ENCODE results near the gene SERHL2. TPM values are rescaled to one million over a fixed set of nuclear protein-coding genes. Genes with fewer than 3 reads are reported as not detected.
"Not testable (repeated sequence)": the region's sequence is repeated elsewhere in the genome, so short reads cannot be mapped to it uniquely, and the experiment has no call there.

The SERHL2 gene, protein sequence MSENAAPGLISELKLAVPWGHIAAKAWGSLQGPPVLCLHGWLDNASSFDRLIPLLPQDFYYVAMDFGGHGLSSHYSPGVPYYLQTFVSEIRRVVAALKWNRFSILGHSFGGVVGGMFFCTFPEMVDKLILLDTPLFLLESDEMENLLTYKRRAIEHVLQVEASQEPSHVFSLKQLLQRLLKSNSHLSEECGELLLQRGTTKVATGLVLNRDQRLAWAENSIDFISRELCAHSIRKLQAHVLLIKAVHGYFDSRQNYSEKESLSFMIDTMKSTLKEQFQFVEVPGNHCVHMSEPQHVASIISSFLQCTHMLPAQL
- polyA plus RNA-seq (1.5 to 4.6 TPM (median 2.5 TPM) in 3 replicates), polyA minus RNA-seq (1.8 to 2.6 TPM in 2 of 3 replicates, not detected in the other)
- polyA plus RNA-seq (2011; ENCODE audit: low read depth) = 0.61 TPM
- 1.9 and 2.9 TPM in 2 replicates for polyA plus RNA-seq (2011; cell fraction: cytosol; rRNA removed)
- 1.9 and 2.7 TPM in 2 replicates for polyA plus RNA-seq (2011; cell fraction: nucleus; rRNA removed)
- polyA plus RNA-seq (2012; ENCODE audit: low replicate concordance) = 0.72 and 1.2 TPM in 2 replicates
- not detected for polyA minus RNA-seq (2011; cell fraction: cytosol; rRNA and poly(A)+ RNA removed)
- 1.2 and 2.2 TPM in 2 replicates for polyA minus RNA-seq (2011; cell fraction: nucleus; rRNA and poly(A)+ RNA removed)

GRCh38 chr22:42553475-42554361, at the start of gene SERHL2:
TSS of gene SERHL2 (plus strand) at chr22:42553956. CDS start at chr22:42554021, 65 bp downstream.
- no peaks in the 10 kb centered on the region for H4K20me1 ChIP-seq (ENCODE audit: control insufficient read depth, extremely low read depth, insufficient read depth, low read length)
- H3K4me3 ChIP-seq (ENCODE audit: control insufficient read depth in 2 of 3, extremely low read depth in 1 of 3, insufficient read depth in 2 of 3, low read depth in 1 of 3, low read length in 3 of 3) = peak within 1 kb of the TSS; percentile 37 to 59 (median 46)
- no peak for FAIRE-seq
- peak within 1 kb of the TSS; percentile 94 for H2AFZ ChIP-seq (ENCODE audit: control insufficient read depth, low read length)
- H3K36me3 ChIP-seq (ENCODE audit: control insufficient read depth in 2 of 2, extremely low read depth in 1 of 2, insufficient read depth in 2 of 2, low read length in 2 of 2) = no peaks in the 10 kb centered on the region
- peaks cover 7% of the 10 kb centered on the region for H3K27me3 ChIP-seq (ENCODE audit: control insufficient read depth, extremely low read depth, insufficient read depth, low read length)
- H3K9me3 ChIP-seq (ENCODE audit: control insufficient read depth, low read depth, low read length) = no peaks in the 10 kb centered on the region
- H3K4me2 ChIP-seq (ENCODE audit: control insufficient read depth, extremely low read depth, insufficient read depth, low read depth, low read length) = peak within 1 kb of the TSS; percentile 81
- peak within 1 kb of the TSS; percentile 22 for H3K9ac ChIP-seq (ENCODE audit: control insufficient read depth, extremely low read depth, insufficient read depth, low read length)
- dilution Hi-C loops (cut with MboI; ENCODE audit: extremely low pct_ligation_motif_present, low sequenced_read_pairs) = no loop called here
- H3K9me1 ChIP-seq (ENCODE audit: control insufficient read depth, extremely low read depth, insufficient read depth, low read length) = no peaks in the 10 kb centered on the region
- DNase-seq (ENCODE audit: low read depth, low spot score) = peak; percentile 19
- no peaks in the 10 kb centered on the region for H3K79me2 ChIP-seq (ENCODE audit: control insufficient read depth, insufficient read depth, low read length)
- H3K4me1 ChIP-seq (ENCODE audit: control insufficient read depth, extremely low read depth, insufficient read depth, low read length) = no peaks in the 10 kb centered on the region
- H3K27ac ChIP-seq (ENCODE audit: control insufficient read depth, insufficient read depth, low read length) = no peak within 1 kb of the TSS
- TF ChIP-seq CTCF (optimal IDR thresholded peaks at IDR 0.05 in 1 of 3, IDR thresholded peaks at IDR 0.05 in 1 of 3, conservative IDR thresholded peaks at IDR 0.05 in 1 of 3; ENCODE audit: extremely low read depth in 1 of 3, insufficient read depth in 2 of 3, low read length in 3 of 3) (no peak), EZH2 (IDR thresholded peaks at IDR 0.05; ENCODE audit: low read length) (peak; percentile 35)

GRCh38 chr22:42508327-42508974, 45.3 kb upstream of the SERHL2 start:
- dilution Hi-C loops (cut with MboI; ENCODE audit: extremely low pct_ligation_motif_present, low sequenced_read_pairs); FAIRE-seq; H3K9me1 ChIP-seq (ENCODE audit: control insufficient read depth, extremely low read depth, insufficient read depth, low read length); H3K4me2 ChIP-seq (ENCODE audit: control insufficient read depth, extremely low read depth, insufficient read depth, low read depth, low read length); H3K79me2 ChIP-seq (ENCODE audit: control insufficient read depth, insufficient read depth, low read length); H3K9ac ChIP-seq (ENCODE audit: control insufficient read depth, extremely low read depth, insufficient read depth, low read length); H3K27me3 ChIP-seq (ENCODE audit: control insufficient read depth, extremely low read depth, insufficient read depth, low read length); H3K36me3 ChIP-seq (ENCODE audit: control insufficient read depth in 2 of 2, extremely low read depth in 1 of 2, insufficient read depth in 2 of 2, low read length in 2 of 2); H2AFZ ChIP-seq (ENCODE audit: control insufficient read depth, low read length); H3K9me3 ChIP-seq (ENCODE audit: control insufficient read depth, low read depth, low read length); H3K4me1 ChIP-seq (ENCODE audit: control insufficient read depth, extremely low read depth, insufficient read depth, low read length); H4K20me1 ChIP-seq (ENCODE audit: control insufficient read depth, extremely low read depth, insufficient read depth, low read length); DNase-seq (ENCODE audit: low read depth, low spot score); H3K27ac ChIP-seq (ENCODE audit: control insufficient read depth, insufficient read depth, low read length); H3K4me3 ChIP-seq (ENCODE audit: control insufficient read depth in 2 of 3, extremely low read depth in 1 of 3, insufficient read depth in 2 of 3, low read depth in 1 of 3, low read length in 3 of 3): not testable (repeated sequence)

DNA sequence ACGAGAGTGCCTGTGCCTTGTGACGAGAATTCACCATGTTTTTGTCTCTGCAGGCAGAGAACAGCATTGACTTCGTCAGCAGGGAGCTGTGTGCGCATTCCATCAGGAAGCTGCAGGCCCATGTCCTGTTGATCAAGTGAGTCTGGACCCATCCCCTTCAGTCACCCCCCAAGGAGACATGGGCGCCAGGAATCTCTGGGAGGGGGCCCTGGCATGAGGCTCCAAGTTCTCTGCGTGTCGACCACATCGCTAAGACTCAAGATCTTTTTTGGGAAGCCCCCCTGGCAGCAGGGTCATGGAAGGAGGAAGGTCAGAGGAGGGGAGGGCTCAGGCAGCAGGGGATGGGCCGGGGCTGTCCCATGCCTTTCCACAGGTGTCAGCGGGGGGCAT, 44.8 kb upstream of the SERHL2 start:
- H3K27ac ChIP-seq (ENCODE audit: control insufficient read depth, insufficient read depth, low read length); H2AFZ ChIP-seq (ENCODE audit: control insufficient read depth, low read length); dilution Hi-C loops (cut with MboI; ENCODE audit: extremely low pct_ligation_motif_present, low sequenced_read_pairs); H3K36me3 ChIP-seq (ENCODE audit: control insufficient read depth in 2 of 2, extremely low read depth in 1 of 2, insufficient read depth in 2 of 2, low read length in 2 of 2); H3K9me1 ChIP-seq (ENCODE audit: control insufficient read depth, extremely low read depth, insufficient read depth, low read length); H3K9me3 ChIP-seq (ENCODE audit: control insufficient read depth, low read depth, low read length); H3K79me2 ChIP-seq (ENCODE audit: control insufficient read depth, insufficient read depth, low read length); H3K4me1 ChIP-seq (ENCODE audit: control insufficient read depth, extremely low read depth, insufficient read depth, low read length); H3K9ac ChIP-seq (ENCODE audit: control insufficient read depth, extremely low read depth, insufficient read depth, low read length); H4K20me1 ChIP-seq (ENCODE audit: control insufficient read depth, extremely low read depth, insufficient read depth, low read length); FAIRE-seq; H3K27me3 ChIP-seq (ENCODE audit: control insufficient read depth, extremely low read depth, insufficient read depth, low read length); H3K4me2 ChIP-seq (ENCODE audit: control insufficient read depth, extremely low read depth, insufficient read depth, low read depth, low read length); DNase-seq (ENCODE audit: low read depth, low spot score); H3K4me3 ChIP-seq (ENCODE audit: control insufficient read depth in 2 of 3, extremely low read depth in 1 of 3, insufficient read depth in 2 of 3, low read depth in 1 of 3, low read length in 3 of 3): not testable (repeated sequence)

Data from keratinocyte (primary cell).